Measurements from ENCODE around the gene GRM7.

GRM7 gene

DNA sequence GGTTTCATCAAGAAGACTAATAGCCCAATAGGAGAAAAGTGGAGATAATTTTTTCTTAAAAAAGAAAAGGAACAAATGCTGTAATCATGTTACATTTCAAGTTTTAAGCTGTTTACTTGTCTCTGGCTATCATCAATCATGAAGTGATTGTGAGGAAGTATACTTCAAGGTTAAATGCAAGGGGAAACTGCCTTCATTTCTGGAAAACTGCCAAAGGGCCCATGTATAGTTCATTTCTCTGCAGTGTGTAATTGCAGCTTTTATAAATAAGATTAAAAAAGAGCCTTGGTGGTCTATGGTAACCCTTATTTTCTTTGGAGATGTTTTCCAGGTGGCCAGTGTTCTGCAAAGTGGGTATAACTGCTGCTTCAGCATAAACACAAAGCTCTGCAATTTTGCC is 101.9 kb downstream of the GRM7 start:
- Histone ChIP-seq H3K9ac (ENCODE audit: low read depth in 1 of 2, low read length in 2 of 2) (no peak overlapping the region), H3K27me3 (ENCODE audit: control insufficient read depth in 1 of 2, insufficient read depth in 2 of 2, low read length in 2 of 2) (no peaks in the 10 kb centered on the region), H3K4me3 (ENCODE audit: low read depth in 1 of 2, low read length in 2 of 2) (no peak overlapping the region), H3K36me3 (ENCODE audit: control insufficient read depth in 1 of 2, insufficient read depth in 2 of 2, low read length in 2 of 2) (no peaks in the 10 kb centered on the region), H3K9me3 (ENCODE audit: control insufficient read depth in 1 of 2, low read length in 2 of 2) (no peaks in the 10 kb centered on the region), H3K4me1 (ENCODE audit: control insufficient read depth in 1 of 2, insufficient read depth in 2 of 2, low read length in 2 of 2) (no peaks in the 10 kb centered on the region), H3K27ac (ENCODE audit: low read depth, low read length) (no peak overlapping the region)

DNA sequence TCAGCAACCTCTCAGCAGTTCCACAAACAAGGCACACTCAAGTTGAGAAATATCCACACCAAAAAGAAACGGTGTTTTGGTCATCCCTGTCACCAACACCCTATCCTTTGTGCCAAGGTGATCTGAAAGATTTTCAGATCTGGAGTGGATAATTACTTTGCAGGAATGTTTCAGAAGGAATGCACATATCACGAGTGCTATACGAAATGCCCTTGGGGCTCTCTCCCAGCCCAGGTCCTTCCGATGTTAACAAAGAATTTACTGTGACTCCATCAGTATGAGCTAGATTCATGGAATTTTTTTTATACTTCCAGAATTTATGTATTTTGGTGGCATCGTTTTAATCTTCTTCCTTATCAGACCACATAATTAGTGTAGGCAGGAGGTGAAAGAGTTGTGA is 105.0 kb downstream of the GRM7 start:
- Histone ChIP-seq H3K36me3 (ENCODE audit: control insufficient read depth in 1 of 2, insufficient read depth in 2 of 2, low read length in 2 of 2) (no peaks in the 10 kb centered on the region), H3K27ac (ENCODE audit: low read depth, low read length) (no peak overlapping the region), H3K4me3 (ENCODE audit: low read depth in 1 of 2, low read length in 2 of 2) (no peak overlapping the region), H3K4me1 (ENCODE audit: control insufficient read depth in 1 of 2, insufficient read depth in 2 of 2, low read length in 2 of 2) (no peaks in the 10 kb centered on the region), H3K9ac (ENCODE audit: low read depth in 1 of 2, low read length in 2 of 2) (no peak overlapping the region), H3K27me3 (ENCODE audit: control insufficient read depth in 1 of 2, insufficient read depth in 2 of 2, low read length in 2 of 2) (no peaks in the 10 kb centered on the region), H3K9me3 (ENCODE audit: control insufficient read depth in 1 of 2, low read length in 2 of 2) (peaks cover 0 to 4% of the 10 kb centered on the region in 2 donors)

DNA sequence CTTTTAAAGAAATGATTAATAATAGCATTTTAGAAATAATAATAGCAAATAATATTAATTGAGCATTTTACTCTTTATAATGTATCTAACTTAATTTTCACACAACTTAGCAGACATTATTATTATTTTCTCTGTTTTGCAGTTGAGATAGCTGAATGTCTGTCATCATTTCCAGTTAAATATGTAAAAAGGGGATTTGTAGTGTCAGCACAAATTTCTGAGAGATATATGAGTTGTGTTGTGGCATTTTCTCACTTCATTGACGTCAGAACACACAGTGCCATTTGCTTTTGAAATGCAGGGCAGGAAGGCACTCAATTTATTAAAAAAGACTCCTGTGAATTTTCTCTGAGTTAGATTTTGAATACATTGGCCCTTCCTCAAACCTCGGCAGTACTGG is 111.0 kb downstream of the GRM7 start:
- Histone ChIP-seq H3K9me3 (ENCODE audit: control insufficient read depth in 1 of 2, low read length in 2 of 2) (peaks cover 0 to 8% of the 10 kb centered on the region in 2 donors), H3K4me3 (ENCODE audit: low read depth in 1 of 2, low read length in 2 of 2) (no peak overlapping the region), H3K27me3 (ENCODE audit: control insufficient read depth in 1 of 2, insufficient read depth in 2 of 2, low read length in 2 of 2) (no peaks in the 10 kb centered on the region), H3K4me1 (ENCODE audit: control insufficient read depth in 1 of 2, insufficient read depth in 2 of 2, low read length in 2 of 2) (no peaks in the 10 kb centered on the region), H3K27ac (ENCODE audit: low read depth, low read length) (no peak overlapping the region), H3K36me3 (ENCODE audit: control insufficient read depth in 1 of 2, insufficient read depth in 2 of 2, low read length in 2 of 2) (no peaks in the 10 kb centered on the region), H3K9ac (ENCODE audit: low read depth in 1 of 2, low read length in 2 of 2) (no peak overlapping the region)

DNA sequence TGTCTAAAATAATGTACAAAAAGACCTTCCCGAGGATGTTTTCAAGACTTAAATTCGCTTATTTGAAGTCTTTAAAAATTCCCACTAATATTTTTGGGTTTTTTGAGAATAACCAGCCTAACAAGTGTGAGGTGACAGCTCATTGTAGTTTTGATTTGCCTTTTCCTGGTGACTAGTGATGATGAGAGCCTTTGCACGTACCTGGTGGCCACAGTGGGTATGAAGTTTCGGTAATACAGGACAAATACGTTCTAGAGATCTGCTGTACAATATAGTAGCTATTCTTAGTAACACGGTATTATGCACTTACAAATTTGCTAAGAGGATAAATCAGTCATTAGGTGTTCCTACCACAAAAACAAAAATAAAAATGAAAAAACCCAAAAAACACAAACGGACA is 124.9 kb downstream of the GRM7 start:
- no peaks in the 10 kb centered on the region for H3K4me1 ChIP-seq (ENCODE audit: control insufficient read depth in 1 of 2, insufficient read depth in 2 of 2, low read length in 2 of 2)
- peaks cover 0 to 8% of the 10 kb centered on the region in 2 donors for H3K9me3 ChIP-seq (ENCODE audit: control insufficient read depth in 1 of 2, low read length in 2 of 2)
- no peaks in the 10 kb centered on the region for H3K27me3 ChIP-seq (ENCODE audit: control insufficient read depth in 1 of 2, insufficient read depth in 2 of 2, low read length in 2 of 2)
- no peak overlapping the region for H3K4me3 ChIP-seq (ENCODE audit: low read depth in 1 of 2, low read length in 2 of 2)
- H3K9ac ChIP-seq (ENCODE audit: low read depth in 1 of 2, low read length in 2 of 2) = no peak overlapping the region
- H3K27ac ChIP-seq (ENCODE audit: low read depth, low read length) = no peak overlapping the region
- H3K36me3 ChIP-seq (ENCODE audit: control insufficient read depth in 1 of 2, insufficient read depth in 2 of 2, low read length in 2 of 2) = no peaks in the 10 kb centered on the region

DNA sequence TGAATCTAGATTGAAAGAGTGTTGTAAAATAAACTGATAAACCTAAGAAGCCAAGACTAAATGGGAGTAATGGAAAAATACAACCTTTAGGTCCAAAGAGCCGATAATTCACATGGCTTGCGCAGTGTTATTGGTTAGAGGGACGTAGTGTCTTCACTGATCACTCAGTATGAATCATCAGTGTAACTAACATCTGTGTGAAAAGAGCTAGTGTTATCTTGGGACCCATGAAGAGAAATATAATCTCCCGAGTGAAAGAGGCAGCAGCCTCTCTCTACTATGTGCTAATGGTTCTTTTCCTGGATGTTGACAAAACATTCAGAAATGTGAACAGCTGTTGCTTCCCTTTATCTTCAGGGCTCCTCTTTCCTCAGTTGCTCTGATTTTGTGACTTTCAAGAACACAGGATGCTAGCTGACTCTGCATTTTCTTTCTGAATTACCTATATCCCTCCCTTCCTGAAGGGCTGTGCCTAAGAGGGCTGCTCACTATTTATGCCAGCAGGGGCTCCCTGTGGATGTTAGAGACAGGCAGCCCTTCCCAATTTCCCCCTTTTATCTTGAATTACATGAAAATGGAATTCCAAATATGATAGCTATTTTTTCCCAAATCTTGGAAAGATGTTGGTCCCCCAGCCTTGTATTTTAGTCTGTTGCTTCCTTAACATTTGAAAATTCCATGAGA is 128.8 kb downstream of the GRM7 start:
- H3K9me3 ChIP-seq (ENCODE audit: control insufficient read depth in 1 of 2, low read length in 2 of 2) = peaks cover 0 to 2% of the 10 kb centered on the region in 2 donors

DNA sequence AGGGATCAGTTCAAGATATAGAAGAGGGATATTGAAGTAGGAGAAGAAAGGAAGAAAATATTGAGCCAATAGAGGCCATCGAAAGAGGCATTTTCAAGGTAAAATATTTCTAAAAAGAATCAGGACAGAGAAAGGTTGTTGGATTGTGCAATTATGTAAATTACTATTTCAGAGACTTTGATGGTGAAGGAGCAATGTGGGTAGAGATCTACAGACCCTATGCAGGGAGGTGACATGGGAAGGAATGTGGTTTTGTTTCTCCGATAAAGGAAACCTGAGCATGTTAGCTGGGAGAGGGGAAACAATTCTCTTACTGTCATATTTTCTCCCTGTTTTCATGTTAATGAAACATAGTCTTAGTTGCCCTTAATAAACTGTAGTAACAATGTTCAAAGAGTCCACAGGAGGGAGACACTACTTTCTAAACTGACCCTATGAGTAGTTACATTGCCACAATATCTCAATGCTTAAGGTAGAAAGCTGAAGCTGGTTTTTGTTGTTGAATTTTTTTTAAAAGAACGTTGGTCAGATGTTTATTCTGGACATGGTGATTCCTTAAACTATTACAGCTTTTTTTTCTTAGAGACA is 133.3 kb downstream of the GRM7 start:
- Histone ChIP-seq H3K36me3 (ENCODE audit: control insufficient read depth in 1 of 2, insufficient read depth in 2 of 2, low read length in 2 of 2) (no peaks in the 10 kb centered on the region), H3K4me3 (ENCODE audit: low read depth in 1 of 2, low read length in 2 of 2) (no peak overlapping the region), H3K9me3 (ENCODE audit: control insufficient read depth in 1 of 2, low read length in 2 of 2) (peaks cover 0 to 6% of the 10 kb centered on the region in 2 donors), H3K9ac (ENCODE audit: low read depth in 1 of 2, low read length in 2 of 2) (no peak overlapping the region), H3K27ac (ENCODE audit: low read depth, low read length) (no peak overlapping the region), H3K27me3 (ENCODE audit: control insufficient read depth in 1 of 2, insufficient read depth in 2 of 2, low read length in 2 of 2) (no peaks in the 10 kb centered on the region), H3K4me1 (ENCODE audit: control insufficient read depth in 1 of 2, insufficient read depth in 2 of 2, low read length in 2 of 2) (no peaks in the 10 kb centered on the region)

More for the DNA sequence above, 128.8 kb downstream of the GRM7 start:
- Histone ChIP-seq H3K4me3 (ENCODE audit: low read depth in 1 of 2, low read length in 2 of 2) (no peak overlapping the region), H3K27me3 (ENCODE audit: control insufficient read depth in 1 of 2, insufficient read depth in 2 of 2, low read length in 2 of 2) (no peaks in the 10 kb centered on the region), H3K4me1 (ENCODE audit: control insufficient read depth in 1 of 2, insufficient read depth in 2 of 2, low read length in 2 of 2) (no peaks in the 10 kb centered on the region), H3K36me3 (ENCODE audit: control insufficient read depth in 1 of 2, insufficient read depth in 2 of 2, low read length in 2 of 2) (no peaks in the 10 kb centered on the region), H3K9ac (ENCODE audit: low read depth in 1 of 2, low read length in 2 of 2) (no peak overlapping the region), H3K27ac (ENCODE audit: low read depth, low read length) (no peak overlapping the region)

DNA sequence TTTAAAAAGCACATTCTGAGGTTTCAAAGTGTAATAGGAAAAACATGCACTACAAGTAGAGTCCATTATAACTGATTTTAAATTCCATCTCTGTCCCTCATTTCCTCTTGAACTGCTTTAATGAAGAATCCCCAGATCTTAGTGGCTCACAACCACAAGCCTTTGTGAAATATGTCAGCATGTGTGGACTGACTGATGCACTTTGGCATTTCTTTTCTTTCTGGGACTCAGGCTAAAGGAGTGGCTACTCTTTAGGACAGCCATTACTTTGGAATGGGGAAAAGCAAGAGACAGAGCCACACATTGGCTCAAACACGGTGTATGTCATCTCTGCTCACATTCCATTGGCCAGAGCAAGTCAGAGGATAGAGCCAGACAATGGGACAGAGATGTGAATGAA is 139.6 kb downstream of the GRM7 start:
- no peaks in the 10 kb centered on the region for H3K4me1 ChIP-seq (ENCODE audit: control insufficient read depth in 1 of 2, insufficient read depth in 2 of 2, low read length in 2 of 2)
- H3K27me3 ChIP-seq (ENCODE audit: control insufficient read depth in 1 of 2, insufficient read depth in 2 of 2, low read length in 2 of 2) = no peaks in the 10 kb centered on the region
- H3K36me3 ChIP-seq (ENCODE audit: control insufficient read depth in 1 of 2, insufficient read depth in 2 of 2, low read length in 2 of 2) = no peaks in the 10 kb centered on the region
- no peak overlapping the region for H3K4me3 ChIP-seq (ENCODE audit: low read depth in 1 of 2, low read length in 2 of 2)
- H3K9me3 ChIP-seq (ENCODE audit: control insufficient read depth in 1 of 2, low read length in 2 of 2) = peaks cover 4 to 9% of the 10 kb centered on the region in 2 donors
- no peak overlapping the region for H3K9ac ChIP-seq (ENCODE audit: low read depth in 1 of 2, low read length in 2 of 2)
- no peak overlapping the region for H3K27ac ChIP-seq (ENCODE audit: low read depth, low read length)

DNA sequence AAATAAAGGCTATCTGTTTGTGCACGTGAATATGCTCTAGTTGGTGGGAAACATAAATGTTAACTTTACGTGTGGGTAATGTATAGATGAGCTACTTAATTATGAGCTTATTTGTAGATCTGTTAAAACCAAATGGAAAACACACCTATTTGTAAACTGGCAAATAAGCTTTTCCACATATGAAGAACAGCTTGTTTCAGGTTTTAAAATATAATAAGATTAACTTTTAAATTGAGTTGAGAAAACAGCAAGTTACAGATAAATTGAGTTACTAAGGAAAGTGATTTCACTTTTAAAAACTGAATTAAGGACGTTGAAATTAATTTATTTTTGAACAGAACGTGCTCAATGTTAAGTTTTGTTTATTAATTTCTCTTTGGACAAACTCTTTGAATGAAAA is 140.5 kb downstream of the GRM7 start:
- no peak overlapping the region for H3K9ac ChIP-seq (ENCODE audit: low read depth in 1 of 2, low read length in 2 of 2)
- no peaks in the 10 kb centered on the region for H3K27me3 ChIP-seq (ENCODE audit: control insufficient read depth in 1 of 2, insufficient read depth in 2 of 2, low read length in 2 of 2)
- H3K27ac ChIP-seq (ENCODE audit: low read depth, low read length) = no peak overlapping the region

DNA sequence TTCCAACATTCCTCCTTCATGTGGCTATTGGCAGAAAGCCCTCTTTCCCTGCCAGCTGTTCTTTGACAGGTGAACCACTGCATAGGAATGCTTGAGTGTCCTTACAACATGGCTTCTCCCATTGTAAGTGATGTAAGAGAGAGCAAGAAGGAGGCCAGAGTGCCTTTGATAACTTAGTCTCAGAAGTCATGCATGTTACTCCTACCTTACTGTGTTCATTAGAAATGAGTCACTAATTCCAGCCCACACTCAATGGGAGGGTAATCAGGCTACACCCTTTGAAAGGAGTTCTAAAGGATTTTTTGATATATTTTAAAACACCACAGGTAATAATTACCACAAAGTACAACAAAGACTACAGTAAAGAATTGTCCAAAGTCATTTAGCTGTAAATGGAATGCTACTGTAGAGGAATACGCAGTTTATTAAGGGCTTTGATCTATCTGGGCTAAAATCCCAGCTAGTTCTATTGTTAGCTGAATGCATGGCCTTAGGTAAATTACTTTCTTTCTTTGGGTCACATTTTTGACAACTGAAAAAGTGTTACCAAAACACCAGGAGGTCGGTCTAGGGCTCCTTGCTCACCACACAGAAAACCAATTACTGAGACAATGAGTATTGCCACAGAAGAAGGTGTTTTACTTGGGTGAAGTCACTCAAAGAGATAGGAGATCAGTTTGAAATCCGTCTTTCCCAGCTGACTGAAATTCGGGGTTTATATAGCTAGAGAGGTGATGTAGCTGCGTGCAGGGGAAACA is 154.9 kb downstream of the GRM7 start:
- Histone ChIP-seq H3K4me3 (ENCODE audit: low read depth in 1 of 2, low read length in 2 of 2) (no peak overlapping the region), H3K9me3 (ENCODE audit: control insufficient read depth in 1 of 2, low read length in 2 of 2) (peaks cover 0 to 6% of the 10 kb centered on the region in 2 donors), H3K4me1 (ENCODE audit: control insufficient read depth in 1 of 2, insufficient read depth in 2 of 2, low read length in 2 of 2) (no peaks in the 10 kb centered on the region), H3K36me3 (ENCODE audit: control insufficient read depth in 1 of 2, insufficient read depth in 2 of 2, low read length in 2 of 2) (no peaks in the 10 kb centered on the region), H3K27ac (ENCODE audit: low read depth, low read length) (no peak overlapping the region), H3K9ac (ENCODE audit: low read depth in 1 of 2, low read length in 2 of 2) (no peak overlapping the region), H3K27me3 (ENCODE audit: control insufficient read depth in 1 of 2, insufficient read depth in 2 of 2, low read length in 2 of 2) (no peaks in the 10 kb centered on the region)

More for the DNA sequence above, 140.5 kb downstream of the GRM7 start:
- Histone ChIP-seq H3K4me3 (ENCODE audit: low read depth in 1 of 2, low read length in 2 of 2) (no peak overlapping the region), H3K36me3 (ENCODE audit: control insufficient read depth in 1 of 2, insufficient read depth in 2 of 2, low read length in 2 of 2) (no peaks in the 10 kb centered on the region), H3K4me1 (ENCODE audit: control insufficient read depth in 1 of 2, insufficient read depth in 2 of 2, low read length in 2 of 2) (no peaks in the 10 kb centered on the region), H3K9me3 (ENCODE audit: control insufficient read depth in 1 of 2, low read length in 2 of 2) (peaks cover 4 to 9% of the 10 kb centered on the region in 2 donors)

DNA sequence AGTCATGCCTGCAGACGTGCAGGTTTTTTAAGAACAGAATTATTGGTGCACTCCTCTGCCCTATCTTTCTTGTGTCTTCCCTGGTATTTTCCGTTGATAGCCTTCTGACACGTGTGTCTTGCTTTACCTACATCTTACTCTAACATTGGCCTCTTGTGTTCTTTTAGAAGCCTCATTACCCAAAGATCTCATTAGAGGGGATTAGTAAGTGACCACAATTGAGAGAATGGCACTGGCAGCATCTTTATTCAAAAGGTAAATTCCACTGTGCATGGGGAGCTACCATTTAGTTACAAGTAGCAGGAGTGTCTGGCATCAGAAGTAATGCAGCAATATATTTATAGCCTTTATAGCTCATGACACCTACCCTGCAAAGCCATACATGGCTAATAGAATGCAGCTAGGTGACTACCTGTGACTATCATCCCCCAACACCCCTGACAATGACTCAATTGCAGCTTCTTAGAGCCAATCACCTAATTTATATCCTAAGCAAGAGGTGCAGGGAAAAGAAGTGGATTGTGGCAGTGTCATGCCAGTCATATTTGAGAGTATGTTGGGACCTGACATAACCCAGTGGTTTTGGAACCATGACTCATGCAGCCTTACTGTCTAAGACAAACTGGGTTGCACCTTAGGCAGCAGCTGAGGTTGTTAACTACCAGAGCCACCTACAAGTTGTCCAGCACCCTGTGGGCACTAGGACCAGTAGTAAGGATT is 164.8 kb downstream of the GRM7 start:
- H3K4me1 ChIP-seq (ENCODE audit: control insufficient read depth in 1 of 2, insufficient read depth in 2 of 2, low read length in 2 of 2) = no peaks in the 10 kb centered on the region
- H3K4me3 ChIP-seq (ENCODE audit: low read depth in 1 of 2, low read length in 2 of 2) = no peak overlapping the region
- H3K27ac ChIP-seq (ENCODE audit: low read depth, low read length) = no peak overlapping the region
- H3K9me3 ChIP-seq (ENCODE audit: control insufficient read depth in 1 of 2, low read length in 2 of 2) = no peaks in the 10 kb centered on the region
- no peaks in the 10 kb centered on the region for H3K27me3 ChIP-seq (ENCODE audit: control insufficient read depth in 1 of 2, insufficient read depth in 2 of 2, low read length in 2 of 2)
- no peak overlapping the region for H3K9ac ChIP-seq (ENCODE audit: low read depth in 1 of 2, low read length in 2 of 2)
- H3K36me3 ChIP-seq (ENCODE audit: control insufficient read depth in 1 of 2, insufficient read depth in 2 of 2, low read length in 2 of 2) = no peaks in the 10 kb centered on the region
